Measurements from ENCODE around the gene PPP1R14C. TPM values are rescaled to one million over a fixed set of nuclear protein-coding genes. Genes with fewer than 3 reads are reported as not detected.

Gene PPP1R14C
- total RNA-seq, 1 donor from 2014 or later = 61.3 TPM

DNA sequence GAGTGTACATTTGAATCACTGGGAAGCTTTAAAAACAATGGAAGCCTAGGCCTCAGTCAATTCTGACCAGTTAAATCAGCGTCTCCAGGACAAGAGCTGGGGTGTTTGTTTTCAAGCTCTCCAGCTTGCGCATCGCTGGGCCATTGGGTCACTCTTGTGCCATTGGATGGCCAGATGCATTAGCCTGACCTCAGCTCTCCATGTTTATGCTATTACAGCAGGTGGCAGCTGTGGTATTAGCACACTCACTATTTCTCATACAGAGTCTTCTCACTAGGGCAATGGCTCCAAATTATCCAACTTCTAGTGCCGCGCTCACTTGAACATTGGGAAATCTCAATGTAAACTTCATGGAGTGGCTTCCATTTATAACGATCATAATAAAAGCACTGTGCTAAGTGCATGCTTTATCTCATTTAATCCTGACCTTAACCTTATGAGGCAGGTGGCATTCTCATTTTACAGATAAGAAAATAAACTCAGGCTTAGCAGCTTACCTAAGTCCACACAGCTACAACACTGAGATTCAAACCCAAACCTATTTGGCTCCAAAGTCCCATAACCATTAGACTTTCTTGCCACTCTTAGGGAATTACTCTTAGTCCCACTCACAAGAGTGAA lies 108.8 kb downstream of the PPP1R14C start:
- no peak for DNase-seq

DNA sequence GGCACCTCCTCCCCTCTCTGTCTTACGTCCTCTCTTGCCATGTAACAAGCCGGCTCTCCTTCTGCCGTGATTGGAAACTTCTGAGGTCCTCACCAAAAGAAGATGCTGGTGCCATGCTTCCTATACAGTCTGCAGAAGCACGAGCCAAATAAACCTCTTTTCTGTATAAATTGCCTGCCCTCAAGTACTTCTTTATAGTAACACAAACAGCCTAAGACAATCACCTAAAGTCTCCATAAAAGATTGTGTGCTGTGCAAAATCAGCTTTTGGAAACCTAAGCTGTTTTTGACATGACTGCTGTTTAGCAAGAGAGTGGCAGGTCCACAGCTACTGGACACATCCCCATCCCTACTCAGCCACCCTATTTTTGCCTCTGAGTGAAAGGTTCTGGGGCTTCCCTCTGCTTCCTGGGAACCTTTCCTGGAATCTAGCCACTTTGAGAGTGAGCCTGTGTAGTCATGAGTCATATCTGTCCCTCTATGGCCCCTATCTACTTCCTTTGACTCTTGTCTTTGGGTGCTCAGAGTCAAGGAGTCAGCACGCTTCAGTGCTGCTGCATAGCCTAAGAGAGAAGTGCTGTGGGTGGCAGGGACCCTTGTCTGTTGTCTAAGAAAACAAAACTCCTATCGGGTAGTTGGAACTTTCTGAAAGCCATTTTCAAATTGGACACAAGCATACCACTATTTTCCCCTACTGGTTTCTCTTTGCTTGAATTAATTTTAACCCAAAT lies 110.0 kb downstream of the PPP1R14C start:
- no peak for DNase-seq

DNA sequence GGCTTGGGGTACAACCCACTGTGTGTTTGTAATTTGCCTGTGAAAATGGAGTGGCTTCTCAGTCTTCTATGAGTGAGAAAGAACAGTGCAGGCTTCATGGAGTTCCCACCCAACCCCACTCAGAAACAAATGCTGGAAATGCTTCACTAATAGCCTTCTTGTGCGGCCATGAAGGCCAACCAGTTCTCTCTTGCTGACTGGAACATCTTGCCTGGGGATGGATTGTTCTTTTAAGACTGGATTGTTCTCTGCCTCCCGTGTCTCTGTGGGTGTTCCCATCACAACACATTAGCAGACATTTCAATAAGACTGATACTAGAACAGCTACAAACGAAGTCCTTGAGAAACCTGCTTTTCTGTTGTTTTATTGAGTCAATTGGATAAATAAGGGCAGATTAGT lies 110.6 kb downstream of the PPP1R14C start:
- no peak for DNase-seq

DNA sequence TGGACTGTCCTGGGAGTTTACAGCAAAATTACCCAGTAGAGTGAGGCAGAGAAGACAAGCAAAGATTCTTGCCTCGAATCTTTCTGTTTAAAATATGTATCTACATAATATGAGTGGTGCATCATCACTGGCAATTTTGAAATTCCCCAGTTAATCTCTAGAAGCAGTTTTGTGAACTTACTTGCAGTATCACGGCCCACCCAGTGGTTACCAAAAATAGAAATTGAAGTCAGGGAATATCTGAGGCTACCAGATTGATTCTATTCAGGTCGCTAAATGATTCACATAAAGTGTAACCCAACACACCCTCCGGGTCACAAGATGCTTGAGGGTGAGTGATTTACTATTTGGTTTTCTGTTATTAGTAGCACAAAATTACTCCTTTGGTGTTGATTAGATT lies 111.9 kb downstream of the PPP1R14C start:
- no peak for DNase-seq

DNA sequence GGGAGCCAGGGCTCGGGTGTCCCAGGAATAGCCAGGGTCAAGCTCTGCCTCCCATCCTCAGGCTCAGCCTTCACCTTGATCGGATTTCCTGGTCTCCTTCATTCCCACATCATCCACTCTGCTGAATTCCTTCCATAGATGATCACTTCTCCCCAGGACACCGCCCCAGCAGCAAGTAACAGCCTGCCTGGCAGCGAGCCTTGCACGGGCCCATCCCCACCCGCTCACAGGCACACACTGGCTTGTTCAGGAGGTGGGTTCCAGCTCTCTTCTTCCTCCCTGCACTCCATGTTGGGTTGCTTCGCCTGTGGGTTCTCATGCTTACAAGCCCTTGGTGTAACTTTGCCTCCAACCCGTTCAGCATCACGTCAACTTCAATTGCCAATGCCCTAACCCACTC lies 113.0 kb downstream of the PPP1R14C start:
- no peak for DNase-seq

DNA sequence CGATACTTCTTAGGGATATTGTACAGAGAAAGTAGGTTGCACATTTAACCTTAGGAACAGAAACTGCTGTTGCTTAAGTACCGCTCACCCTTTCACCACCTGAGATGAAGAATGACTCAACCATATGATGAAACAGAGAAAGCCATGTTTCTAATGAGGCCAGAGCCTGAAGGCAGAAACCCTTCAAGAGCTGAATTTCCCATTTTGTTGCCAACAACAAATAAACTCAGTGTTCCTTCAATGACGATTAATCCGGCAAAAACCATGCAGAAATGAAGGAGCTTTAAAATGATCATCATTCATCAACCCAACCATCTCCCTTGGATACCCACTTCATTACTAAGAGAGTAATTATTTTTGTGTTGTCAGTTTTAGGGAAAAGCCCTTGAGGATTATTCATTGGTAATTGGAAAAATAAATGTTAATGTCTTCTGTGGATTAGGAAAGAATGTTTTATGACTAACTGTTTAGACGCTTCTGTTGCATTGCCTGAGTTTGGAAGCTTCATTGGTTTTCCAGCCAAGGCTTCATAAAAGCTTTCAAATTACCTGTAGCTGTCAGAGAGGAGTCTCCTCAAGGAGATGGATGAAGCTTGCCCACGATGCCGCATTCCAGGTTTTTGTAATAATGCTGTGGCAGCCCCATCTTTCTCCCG lies 113.9 kb downstream of the PPP1R14C start:
- DNase-seq = no peak

DNA sequence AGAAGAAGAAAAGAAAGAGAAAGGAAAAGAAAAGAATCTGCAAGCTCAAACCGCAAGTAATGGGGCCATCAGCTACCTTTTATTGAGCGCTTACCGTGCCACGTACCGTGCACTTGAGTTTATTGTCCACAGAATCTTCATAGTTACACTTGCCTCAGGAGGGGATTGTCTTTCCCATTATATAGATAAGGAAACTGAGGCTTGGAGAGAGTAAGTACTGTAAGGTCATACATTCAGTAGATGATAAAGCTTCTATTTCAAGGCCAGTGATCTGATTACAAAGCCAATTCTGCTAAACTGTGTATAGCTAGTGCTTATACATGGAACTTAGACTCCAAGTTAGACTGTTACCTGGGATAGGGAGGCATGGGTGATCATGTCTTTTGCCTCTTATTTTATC lies 115.5 kb downstream of the PPP1R14C start:
- no peak for DNase-seq

DNA sequence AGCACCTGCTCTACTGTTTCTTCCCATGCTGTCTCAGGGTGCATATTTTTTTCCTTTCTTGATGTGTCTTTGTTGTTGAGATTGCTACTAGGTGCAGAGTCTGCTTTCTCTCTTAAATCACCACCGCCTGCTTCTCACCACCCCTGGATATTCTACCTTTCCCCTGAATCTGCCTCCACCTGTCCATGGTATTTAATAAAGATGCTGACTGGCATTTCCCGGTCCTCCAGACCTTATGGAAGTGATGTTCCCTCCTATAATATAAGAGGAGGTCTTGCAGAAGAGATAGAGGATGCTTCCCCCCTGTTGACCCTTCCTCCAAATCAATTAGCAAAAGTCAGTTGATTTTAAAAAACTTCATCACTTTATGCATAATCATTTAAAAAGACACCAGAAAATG lies 118.1 kb downstream of the PPP1R14C start:
- no peak for DNase-seq

DNA sequence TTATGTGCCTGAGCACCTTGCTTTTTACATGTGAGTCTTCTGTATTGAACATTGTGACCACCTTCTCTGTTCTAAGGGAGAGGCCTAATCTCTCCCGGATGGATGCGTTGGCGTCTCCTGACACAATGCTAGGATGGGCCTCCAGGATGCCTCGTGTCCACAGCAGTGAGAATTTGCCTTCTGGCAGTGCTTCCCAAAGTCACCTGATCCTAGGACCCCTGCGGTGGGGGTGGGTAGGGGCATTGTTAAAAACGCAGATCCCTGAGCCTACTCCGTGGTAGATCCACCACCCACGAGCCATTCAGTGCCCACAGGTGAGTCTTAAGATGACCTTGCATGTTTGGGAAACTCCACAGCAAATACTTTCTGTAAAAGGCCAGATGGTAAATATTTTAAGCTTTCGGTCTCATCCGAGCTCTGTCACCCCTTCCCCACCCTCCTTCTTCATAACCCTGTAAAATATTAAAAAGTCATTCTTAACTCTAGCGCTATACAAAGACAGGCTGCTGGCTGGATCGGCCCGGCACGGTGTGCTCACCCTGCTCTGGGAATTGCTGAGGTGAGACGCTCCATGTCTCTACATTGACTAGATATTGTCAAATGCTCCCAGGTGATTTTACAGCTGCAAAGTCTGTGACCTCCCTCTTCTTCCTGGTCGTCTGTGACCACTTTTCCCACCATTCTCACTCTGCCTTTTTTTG lies 119.3 kb downstream of the PPP1R14C start:
- no peak for DNase-seq

DNA sequence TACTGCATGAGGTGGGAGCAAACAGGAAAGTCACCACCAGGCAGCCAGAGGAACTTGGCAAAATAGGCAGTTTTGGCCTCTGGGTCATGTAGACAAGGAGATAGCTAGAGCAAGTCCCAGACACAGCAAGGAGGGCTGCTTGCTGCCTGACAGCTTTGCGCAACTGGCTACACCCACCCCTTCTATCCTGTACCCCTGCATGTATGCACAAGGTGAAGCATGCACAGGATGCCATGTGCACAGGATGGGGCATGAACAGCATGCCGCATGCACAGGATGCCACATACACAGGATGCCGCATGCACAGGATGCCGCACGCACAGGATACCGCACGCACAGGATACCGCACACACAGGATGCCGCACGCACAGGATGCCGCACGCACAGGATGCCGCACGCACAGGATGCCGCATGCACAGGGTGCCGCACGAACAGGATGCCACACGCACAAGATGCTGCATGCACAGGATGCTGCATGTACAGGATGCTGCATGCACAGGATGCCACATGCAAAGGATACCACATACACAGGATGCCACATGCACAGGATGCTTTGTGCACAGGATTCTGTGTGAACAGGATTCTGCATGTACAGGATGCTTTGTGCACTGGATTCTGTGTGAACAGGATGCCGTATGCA lies 121.0 kb downstream of the PPP1R14C start:
- DNase-seq = no peak

DNA sequence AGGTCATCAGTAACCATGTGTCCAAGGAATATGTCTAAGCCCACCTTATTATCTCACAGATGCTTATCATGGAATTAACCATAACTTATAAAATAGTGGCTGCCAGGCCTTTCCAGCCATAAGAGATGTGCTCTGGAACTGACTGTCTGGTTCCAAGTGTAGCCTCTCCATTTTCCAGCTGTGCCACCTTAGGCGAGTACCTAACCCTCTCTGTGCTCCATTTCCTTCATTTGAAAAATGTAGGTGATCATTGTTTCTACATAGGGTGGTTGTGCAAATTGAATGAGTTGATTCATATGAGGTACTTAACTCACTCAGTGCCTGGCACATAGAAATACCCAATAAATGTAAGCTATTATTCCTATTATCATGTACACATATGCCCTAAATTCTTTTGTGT lies 123.5 kb downstream of the PPP1R14C start:
- DNase-seq = no peak

DNA sequence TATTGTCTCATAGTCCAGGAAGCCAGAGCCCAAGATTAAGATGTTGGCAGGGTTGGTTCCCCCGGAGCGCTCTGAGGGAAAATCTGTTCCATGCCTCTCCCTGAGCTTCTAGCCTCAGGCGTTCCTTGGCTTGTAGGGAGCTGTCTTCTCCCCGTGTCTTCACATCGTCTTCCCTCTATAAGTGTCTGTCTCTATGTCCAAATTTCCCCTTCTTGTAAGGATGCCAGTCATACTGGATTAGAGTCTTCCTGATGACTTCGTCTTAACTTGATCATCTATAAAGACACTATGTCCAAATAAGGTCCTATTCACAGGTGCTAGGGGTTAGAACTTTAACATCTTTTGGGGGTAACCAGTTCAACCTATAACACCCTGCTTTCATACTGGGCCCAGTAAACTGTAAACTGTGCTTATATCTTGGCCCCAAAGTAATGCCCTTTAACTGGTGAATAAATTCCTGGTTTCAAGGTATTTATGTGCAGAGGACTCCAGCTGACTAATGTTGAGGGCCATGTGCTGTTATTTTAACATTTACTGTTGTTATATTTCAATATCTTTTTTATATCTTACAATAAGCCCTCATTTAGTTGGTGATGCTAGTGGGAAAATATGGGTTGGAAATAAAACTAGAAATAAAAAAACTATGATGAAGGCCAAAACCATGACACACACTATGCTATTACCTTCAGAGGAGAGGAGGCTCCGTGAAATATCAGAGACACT lies 124.3 kb downstream of the PPP1R14C start:
- DNase-seq = no peak

DNA sequence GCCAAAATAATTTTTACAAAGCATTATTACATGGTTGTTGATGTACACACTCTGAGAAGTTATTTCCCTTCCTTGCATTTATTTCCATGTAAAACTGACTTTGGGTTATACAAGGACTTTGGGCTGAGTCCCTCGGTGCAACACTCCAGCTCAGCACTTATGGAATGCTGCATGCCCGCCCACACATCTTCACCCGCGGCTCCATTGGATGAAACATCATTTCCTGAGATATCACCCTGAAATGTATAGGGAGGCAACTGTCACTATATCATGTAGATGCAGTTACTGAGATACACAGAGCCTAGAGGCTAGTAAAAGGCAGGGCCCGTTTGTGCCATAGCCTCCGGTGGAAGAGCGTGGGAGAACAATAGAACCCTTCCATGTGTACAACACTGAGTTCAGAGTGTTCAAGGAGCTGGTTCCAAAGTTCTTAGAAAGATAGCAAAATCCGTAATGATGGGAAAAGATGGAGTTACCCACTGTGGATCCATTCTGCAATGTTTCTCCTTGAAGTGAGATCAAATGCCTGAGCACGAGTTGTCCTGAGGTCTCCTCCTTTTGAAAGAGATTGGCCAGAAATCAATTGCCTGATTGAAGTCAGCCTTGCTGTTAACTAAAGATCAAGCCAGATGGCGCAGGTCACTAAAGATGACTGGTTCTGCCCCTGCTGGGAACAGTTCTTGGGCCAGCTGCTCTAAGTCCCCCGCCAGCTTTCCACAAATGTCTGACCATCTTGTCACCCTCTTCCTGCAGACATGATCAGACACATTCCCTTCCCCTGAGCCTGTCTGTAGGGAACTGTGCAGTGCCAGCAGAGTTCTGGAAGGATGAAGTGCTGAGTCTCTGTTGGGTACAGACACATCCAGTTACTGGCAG lies 125.1 kb downstream of the PPP1R14C start:
- DNase-seq = no peak

DNA sequence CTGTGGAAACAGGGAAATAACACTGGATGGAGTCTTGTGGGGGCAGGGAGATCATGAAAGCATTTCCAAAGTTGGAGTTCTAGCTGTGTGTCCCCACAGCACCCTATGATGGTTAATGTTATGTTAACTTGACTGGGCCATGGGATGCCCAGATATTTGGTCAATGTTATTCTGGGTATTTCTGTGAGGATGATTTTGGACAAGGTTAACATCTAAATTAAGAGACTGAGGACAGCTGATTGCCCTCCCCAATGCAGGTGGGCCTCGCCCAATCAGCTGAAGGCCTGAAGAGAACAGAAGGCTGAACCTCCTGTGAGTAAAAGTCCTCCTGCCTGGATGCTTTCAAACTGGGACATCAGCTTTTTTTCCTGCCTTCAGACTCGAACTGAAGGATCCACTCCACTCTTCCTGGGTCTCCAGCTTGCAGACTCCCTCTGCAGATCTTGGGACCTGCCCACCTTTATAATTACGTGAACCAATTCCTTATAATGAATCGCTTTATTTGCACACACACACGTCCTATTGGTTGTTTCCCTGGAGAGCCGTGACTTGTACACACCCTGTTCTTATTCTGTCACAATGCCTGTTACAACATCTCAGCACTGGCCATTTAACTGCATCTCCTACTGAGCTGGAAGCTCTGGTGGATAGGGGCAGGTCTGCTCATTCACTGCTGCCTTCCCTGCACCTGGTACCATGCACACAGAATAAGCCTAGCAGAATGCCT lies 126.4 kb downstream of the PPP1R14C start:
- DNase-seq = no peak

DNA sequence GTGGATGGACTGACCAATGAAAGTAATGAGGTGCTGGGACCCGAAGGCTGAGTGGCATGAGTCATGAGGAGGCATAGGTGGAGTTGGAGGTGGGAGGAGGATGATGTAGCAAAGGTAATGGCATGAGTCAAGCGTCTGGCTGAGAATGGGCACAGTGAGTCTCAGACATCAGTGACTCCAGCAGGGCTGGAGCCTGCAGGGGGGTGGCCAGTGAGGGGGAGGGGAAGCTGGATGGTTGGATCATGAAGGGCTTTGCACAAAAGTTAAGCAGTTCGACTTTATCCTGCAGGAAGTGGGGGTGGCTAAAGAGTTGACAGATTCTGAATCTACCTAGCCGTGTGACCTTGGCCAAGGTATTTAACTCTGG lies 127.0 kb downstream of the PPP1R14C start:
- DNase-seq = peak; percentile 26

DNA sequence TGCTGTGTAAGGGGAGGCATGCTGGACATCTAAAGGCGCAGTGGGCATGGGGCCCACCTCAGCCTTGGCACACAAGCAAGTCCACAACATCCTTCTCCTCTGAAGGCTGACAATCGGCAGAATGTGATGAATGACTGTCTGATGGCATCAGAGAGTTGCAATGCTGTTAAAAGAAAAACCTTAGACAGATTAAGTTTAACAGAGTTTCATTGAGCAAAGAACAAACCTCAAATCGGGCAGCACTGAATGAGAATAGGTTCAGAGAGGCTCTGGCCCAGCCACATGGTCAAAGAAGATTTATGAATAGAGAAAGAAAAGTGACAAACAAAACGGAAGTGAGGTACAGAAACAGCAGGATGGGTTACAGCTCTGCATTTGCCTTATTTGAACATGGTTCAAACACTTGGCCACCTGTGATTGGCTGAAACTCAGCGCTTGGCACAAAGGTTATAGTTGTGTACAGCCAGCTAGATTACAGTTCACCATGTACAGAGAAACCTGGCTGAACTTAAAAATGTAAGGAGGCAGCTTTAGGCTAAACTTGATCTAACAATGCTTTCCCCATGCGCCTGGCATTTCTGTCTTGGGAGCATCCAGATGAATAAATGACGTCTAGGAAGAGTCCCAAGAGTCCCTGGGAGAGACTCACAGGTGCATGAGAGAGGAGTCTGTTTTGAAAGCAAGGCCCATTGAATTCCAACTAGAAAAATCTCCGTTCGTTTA lies 127.6 kb downstream of the PPP1R14C start:
- no peak for DNase-seq

DNA sequence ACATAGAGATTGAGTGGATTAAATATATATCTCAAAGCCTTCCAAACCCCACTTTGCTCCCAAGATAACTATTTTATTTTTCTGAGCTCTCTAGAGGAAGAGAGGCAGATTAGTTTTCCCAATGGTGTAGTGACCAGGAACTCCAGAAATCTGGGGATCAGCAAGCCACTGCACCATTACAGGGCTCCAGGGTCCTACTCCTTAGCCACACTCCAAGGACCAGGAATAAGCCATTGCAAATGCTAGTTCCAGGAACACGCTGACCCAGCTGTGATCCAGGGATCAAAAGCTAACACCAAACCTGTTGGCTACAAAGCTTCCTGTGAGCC lies 128.3 kb downstream of the PPP1R14C start:
- DNase-seq = no peak

DNA sequence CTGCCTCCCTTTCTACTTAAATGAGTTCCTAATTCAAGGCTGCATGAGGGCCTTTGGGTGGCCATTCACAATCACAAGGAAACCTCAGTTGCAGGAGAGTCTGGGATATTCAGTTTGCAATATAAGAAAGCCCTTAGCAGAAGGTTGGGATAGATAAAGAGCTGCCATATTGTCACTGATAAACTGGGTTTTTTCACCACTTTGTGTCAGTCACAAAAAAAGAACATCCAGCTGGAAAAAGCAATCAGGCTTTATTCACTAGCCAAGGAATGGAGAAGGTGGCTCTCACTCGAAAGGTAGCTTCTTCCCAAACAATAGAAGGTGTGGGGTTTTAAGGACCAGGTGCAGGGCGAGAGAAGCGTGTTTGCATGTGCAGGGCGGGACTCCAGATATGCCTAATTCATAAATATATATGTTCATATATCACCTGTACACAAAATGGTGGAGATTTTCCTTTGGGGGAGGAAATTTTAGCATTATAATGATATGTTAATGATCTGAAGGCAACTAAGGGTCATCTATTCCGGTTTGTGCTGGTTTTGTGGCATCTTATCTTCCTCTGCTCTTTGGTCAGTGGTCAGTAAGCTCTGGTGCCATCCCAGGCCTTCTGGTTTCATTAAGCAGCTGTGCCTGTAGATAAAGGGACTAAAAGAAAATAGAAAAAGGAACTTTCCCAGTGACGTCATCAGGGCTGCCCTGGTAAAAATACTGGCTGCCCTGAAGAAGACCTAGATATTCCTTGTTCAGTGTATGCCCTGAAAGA lies 128.8 kb downstream of the PPP1R14C start:
- DNase-seq = no peak

Measured in occipital lobe (tissue), 2 donors.